HepG2 (cell line): ENCODE measurements around the gene TMEM106B. TPM values are rescaled to one million over a fixed set of nuclear protein-coding genes. Genes with fewer than 3 reads are reported as not detected.
A peak's percentile ranks its signal among the peaks of the same experiment; 100 is the strongest.

Experiments
- ATAC-seq: fragments of 200-7000 bp; cut with Tn5 transposase; 3 replicates; pipeline ENCODE4 v1.9.1; 2020; ENCODE audit warnings: mild to moderate bottlenecking, moderate library complexity
- Bru-seq: library from RNA; stranded (reverse); fragments of 400-500 nt; gene quantifications from one replicate; lab custom pipeline; 2021; lab: Mats Ljungman, UMichigan
- BruChase-seq, 2 experiments: library from RNA; stranded (reverse); fragments of 400-500 nt; gene quantifications; one replicate each; lab custom pipeline; 2021; lab: Mats Ljungman, UMichigan
- BruUV-seq: library from RNA; stranded (reverse); fragments of 400-500 nt; replicated peaks from 2 replicates; lab custom pipeline; 2021; lab: Mats Ljungman, UMichigan
- CTCF ChIA-PET: fragments of 300-600 bp; formaldehyde crosslinking; extraction: SDS; loops from one replicate; lab custom pipeline; 2021; ENCODE audit warnings: low total read pairs, inconsistent platforms, low intra/inter-chr PET ratio; lab: Yijun Ruan, JAX
- POLR2A ChIA-PET: fragments of 350-600 bp; sonication (Branson Sonifier 250); formaldehyde crosslinking; loops from one replicate; lab custom pipeline; 2020; ENCODE audit warnings: antibody characterized with exemption, inconsistent platforms; lab: Yijun Ruan, JAX
- DNase-seq: peaks from one replicate; pipeline ENCODE4 v3.0.0-alpha.2; 2015; ENCODE audit warnings: low spot score
- FAIRE-seq: peaks from 3 replicates; lab custom pipeline; 2011; peaks lifted over from hg19 to GRCh38; lab: Jason Lieb, UNC
- H2AFZ ChIP-seq: one replicate; pipeline ENCODE4 v1.6.1; 2011; ENCODE audit warnings: low read length, inconsistent platforms
- H3K27ac ChIP-seq: fragments of 300-600 bp; 3 replicates; pipeline ENCODE4 v1.8.0; 2011; ENCODE audit warnings: mixed run types, mild to moderate bottlenecking, mixed read lengths, low read length, inconsistent platforms; ENCODE audit not compliant: insufficient read depth; ENCODE audit errors: extremely low read length
- H3K27me3 ChIP-seq, 2 experiments: fragments of 200-600 bp in 1 of 2; 2 replicates in 1 of 2; 3 replicates in 1 of 2; pipeline versions ENCODE4 v1.6.0 to v1.8.0; 2011; ENCODE audit warnings: low read length in 2 of 2, mild to moderate bottlenecking in 2 of 2, moderate library complexity in 2 of 2, inconsistent platforms in 1 of 2; ENCODE audit not compliant: insufficient read depth in 2 of 2, control insufficient read depth in 1 of 2
- H3K36me3 ChIP-seq, 2 experiments: fragments of 200-600 bp in 1 of 2; replicated peaks in 1 of 2; 2 replicates in 1 of 2; 3 replicates in 1 of 2; pipeline versions ENCODE4 v1.5.1 to v1.8.0; 2011; ENCODE audit warnings: low read length in 2 of 2, inconsistent platforms in 1 of 2; ENCODE audit not compliant: insufficient read depth in 2 of 2, control insufficient read depth in 1 of 2
- H3K4me1 ChIP-seq: 2 replicates; pipeline ENCODE4 v1.5.1; 2012; ENCODE audit warnings: low read length, inconsistent platforms; ENCODE audit not compliant: insufficient read depth
- H3K4me2 ChIP-seq: 2 replicates; pipeline ENCODE4 v1.6.0; 2011; ENCODE audit warnings: low read depth, low read length, inconsistent platforms
- H3K4me3 ChIP-seq, 3 experiments: fragments of 200-600 bp in 1 of 3; sonication (generic), shearing (Covaris generic) in 1 of 3; replicated peaks in 1 of 3; 2 replicates each; pipeline ENCODE4 v1.5.1; 2011 to 2016; ENCODE audit warnings: low read length in 3 of 3, inconsistent platforms in 2 of 3, low read depth in 2 of 3, mild to moderate bottlenecking in 2 of 3, control low read depth in 1 of 3, mixed read lengths in 1 of 3; ENCODE audit not compliant: insufficient read depth in 1 of 3
- H3K79me2 ChIP-seq: one replicate; pipeline ENCODE4 v1.6.1; 2011; ENCODE audit warnings: low read length, inconsistent platforms; ENCODE audit not compliant: insufficient read depth
- H3K9ac ChIP-seq: 2 replicates; pipeline ENCODE4 v1.6.0; 2011; ENCODE audit warnings: mild to moderate bottlenecking, low read depth, low read length, inconsistent platforms; ENCODE audit not compliant: insufficient read depth
- H3K9me3 ChIP-seq: 2 replicates; pipeline ENCODE4 v1.5.1; 2012; ENCODE audit warnings: mild to moderate bottlenecking, low read length
- H4K20me1 ChIP-seq: 2 replicates; pipeline ENCODE4 v1.6.0; 2011; ENCODE audit warnings: inconsistent platforms, mild to moderate bottlenecking, low read length, moderate library complexity; ENCODE audit not compliant: insufficient read depth
- CBFB ChIP-seq: sonication (generic); formaldehyde crosslinking; IDR thresholded peaks from 2 replicates; pipeline ENCODE4 v1.4.0; 2020; ENCODE audit warnings: missing genetic modification reagents
- CEBPB ChIP-seq: IDR thresholded peaks from 2 replicates; pipeline ENCODE4 v1.6.1; 2011; ENCODE audit warnings: low read depth, low read length, improper control_type of control experiment, borderline replicate concordance
- HOXA9 ChIP-seq: sonication (generic); formaldehyde crosslinking; IDR thresholded peaks from 2 replicates; pipeline ENCODE4 v1.8.1; 2022; ENCODE audit warnings: missing genetic modification reagents, mild to moderate bottlenecking, moderate library complexity, borderline replicate concordance
- RELA ChIP-seq: sonication (generic); formaldehyde crosslinking; IDR thresholded peaks from 2 replicates; pipeline ENCODE4 v1.4.0; 2020; ENCODE audit warnings: missing genetic modification reagents
- SMARCE1 ChIP-seq: fragments of 450-650 bp; IDR thresholded peaks from 2 replicates; pipeline ENCODE4 v1.6.1; 2017; ENCODE audit warnings: borderline replicate concordance
- TERF1 ChIP-seq: sonication (generic); formaldehyde crosslinking; IDR thresholded peaks from 2 replicates; pipeline ENCODE4 v1.8.0; 2022; ENCODE audit warnings: mild to moderate bottlenecking, missing genetic modification reagents, moderate library complexity
- ZKSCAN8 ChIP-seq: IDR thresholded peaks from 2 replicates; pipeline ENCODE4 v1.6.1; 2016; ENCODE audit warnings: borderline replicate concordance, missing genetic modification reagents, missing compliant biosample characterization
- ZNF225 ChIP-seq: sonication (generic); formaldehyde crosslinking; IDR thresholded peaks from 2 replicates; pipeline ENCODE4 v1.4.0; 2020; ENCODE audit warnings: mild to moderate bottlenecking, missing genetic modification reagents
- ZNF282 ChIP-seq: fragments of 450-650 bp; IDR thresholded peaks from 2 replicates; pipeline ENCODE4 v1.6.1; 2018; ENCODE audit not compliant: partially characterized antibody
- ZNF552 ChIP-seq: sonication (generic); formaldehyde crosslinking; IDR thresholded peaks from 2 replicates; pipeline ENCODE4 v1.9.0; 2022; ENCODE audit warnings: missing genetic modification reagents, mild to moderate bottlenecking, borderline replicate concordance
- ZNF674 ChIP-seq: sonication (generic); formaldehyde crosslinking; IDR thresholded peaks from 2 replicates; pipeline ENCODE4 v1.5.0; 2020; ENCODE audit warnings: low read depth, mild to moderate bottlenecking, missing genetic modification reagents
- ZNF703 ChIP-seq: sonication (generic); formaldehyde crosslinking; IDR thresholded peaks from 2 replicates; pipeline ENCODE4 v1.5.1; 2020; ENCODE audit warnings: missing genetic modification reagents, mild to moderate bottlenecking, moderate library complexity, borderline replicate concordance
- ZNF713 ChIP-seq: sonication (generic); formaldehyde crosslinking; IDR thresholded peaks from 2 replicates; pipeline ENCODE4 v1.4.0; 2020; ENCODE audit warnings: mild to moderate bottlenecking, missing genetic modification reagents
- ZNF724P ChIP-seq: sonication (generic); formaldehyde crosslinking; IDR thresholded peaks from 2 replicates; pipeline ENCODE4 v1.8.0; 2022; ENCODE audit warnings: missing genetic modification reagents, borderline replicate concordance
- ZNF839 ChIP-seq: sonication (generic); formaldehyde crosslinking; IDR thresholded peaks from 2 replicates; pipeline ENCODE4 v1.4.0; 2020; ENCODE audit warnings: missing genetic modification reagents, mild to moderate bottlenecking, borderline replicate concordance
- WGBS: methylation state at CpG from one replicate; pipeline ENCODE4 v1.1.6; 2017; ENCODE audit warnings: low lambda C conversion rate; 5-methylcytosine and 5-hydroxymethylcytosine counted together
- in situ Hi-C: cut with HindIII; loops from 2 replicates; pipeline ENCODE4 v1.10.0; 2017; ENCODE audit warnings: low pct_unique_long_range_greater_than_20kb; ENCODE audit not compliant: extremely low pct_ligation_motif_present
- intact Hi-C: fragments of 100-400 bp; cut with micrococcal nuclease; formaldehyde crosslinking; loops from one replicate; pipeline ENCODE4 v1.10.0; 2022; ENCODE audit not compliant: unreplicated experiment
- long read RNA-seq, 2 experiments: library from RNA in 1 of 2; library from polyadenylated mRNA in 1 of 2; stranded (forward) in 1 of 2; unstranded in 1 of 2; transcript quantifications; one replicate each; pipeline ENCODE4 v2.0.0, GENCODE V29; 2019 to 2022
- polyA minus RNA-seq, 3 experiments: library from RNA; depleted of rRNA, polyadenylated mRNA; stranded (reverse); fragments of >200 nt; gene quantifications; 2 replicates each; pipeline ENCODE4 v1.2.3, GENCODE V29; 2011; ENCODE audit warnings: low replicate concordance in 1 of 3
- polyA plus RNA-seq, 8 experiments: library from polyadenylated mRNA; depleted of rRNA in 3 of 8; stranded (reverse) in 7 of 8; unstranded in 1 of 8; fragments of >200 nt; fragmentation: Illumina TruSeq in 4 of 8; extraction: Trizol in 4 of 8; gene quantifications; 2 replicates each; pipeline versions ENCODE4 v1.2.1 to v1.2.3, GENCODE V29; 2011 to 2016; ENCODE audit warnings: low read depth in 4 of 8, missing spikeins in 1 of 8, mixed read lengths in 1 of 8; ENCODE audit not compliant: insufficient read depth in 1 of 8
- total RNA-seq, 5 experiments: library from RNA; depleted of rRNA; stranded (reverse); fragments of >200 nt; fragmentation: Illumina TruSeq; extraction: Trizol; gene quantifications; 2 replicates each; pipeline ENCODE4 v1.2.3, GENCODE V29; 2016; ENCODE audit warnings: low read depth in 1 of 5
- TF ChIP-seq, protein P1 (sequence below): sonication (generic); formaldehyde crosslinking; IDR thresholded peaks from 2 replicates; pipeline ENCODE4 v1.9.0; 2021; ENCODE audit warnings: missing genetic modification reagents, mild to moderate bottlenecking, borderline replicate concordance

TMEM106B gene
- total RNA-seq (2016; rRNA removed; fragmentation: Illumina TruSeq; extraction: Trizol) (23.4 and 25.1 TPM in 2 replicates), polyA plus RNA-seq (2011; rRNA removed) (16.8 and 17.7 TPM in 2 replicates), polyA minus RNA-seq (2011; rRNA and poly(A)+ RNA removed; ENCODE audit: low replicate concordance) (6.9 and 7.6 TPM in 2 replicates), Bru-seq, nascent RNA (percentile 81 among the genes with signal in this experiment), BruChase-seq, experiment 1, labeled RNA remaining after a 6-hour chase (percentile 83 among the genes with signal in this experiment), BruChase-seq, experiment 2, labeled RNA remaining after a 2-hour chase (percentile 75 among the genes with signal in this experiment)
- total RNA-seq (2016; cell fraction: cytosol; rRNA removed; fragmentation: Illumina TruSeq; extraction: Trizol; ENCODE audit: low read depth), result 3.8 and 6.2 TPM in 2 replicates
- 18.5 and 22.2 TPM in 2 replicates for total RNA-seq (2016; cell fraction: insoluble cytoplasmic fraction; rRNA removed; fragmentation: Illumina TruSeq; extraction: Trizol)
- total RNA-seq (2016; cell fraction: membrane; rRNA removed; fragmentation: Illumina TruSeq; extraction: Trizol), result 11.9 and 12.5 TPM in 2 replicates
- 29.5 and 37.2 TPM in 2 replicates for total RNA-seq (2016; cell fraction: nucleus; rRNA removed; fragmentation: Illumina TruSeq; extraction: Trizol)
- 8.2 and 15.0 TPM in 2 replicates for polyA plus RNA-seq (2011; cell fraction: cytosol; rRNA removed)
- 3.3 and 6.7 TPM in 2 replicates for polyA plus RNA-seq (2011; cell fraction: nucleus; rRNA removed)
- 22.8 and 23.5 TPM in 2 replicates for polyA plus RNA-seq (2012)
- 2.4 and 3.9 TPM in 2 replicates for polyA plus RNA-seq (2016; cell fraction: cytosol; fragmentation: Illumina TruSeq; extraction: Trizol; ENCODE audit: low read depth)
- 14.7 and 17.8 TPM in 2 replicates for polyA plus RNA-seq (2016; cell fraction: insoluble cytoplasmic fraction; fragmentation: Illumina TruSeq; extraction: Trizol; ENCODE audit: low read depth)
- 4.8 and 5.6 TPM in 2 replicates for polyA plus RNA-seq (2016; cell fraction: membrane; fragmentation: Illumina TruSeq; extraction: Trizol; ENCODE audit: low read depth)
- 24.5 and 24.8 TPM in 2 replicates for polyA plus RNA-seq (2016; cell fraction: nucleus; fragmentation: Illumina TruSeq; extraction: Trizol; ENCODE audit: insufficient read depth, low read depth)
- polyA minus RNA-seq (2011; cell fraction: cytosol; rRNA and poly(A)+ RNA removed), result 19.3 and 25.8 TPM in 2 replicates
- polyA minus RNA-seq (2011; cell fraction: nucleus; rRNA and poly(A)+ RNA removed), result 23.4 and 29.3 TPM in 2 replicates
- long read RNA-seq, experiment 1, transcript TMEM106B-202 (8 exons, 2,126 nt), result major isoform, 15 of 23 reads
- long read RNA-seq, experiment 1, partial matches to known transcripts, result 1 of 23 reads
- long read RNA-seq, experiment 1, other reads (novel, unspliced or antisense), result 6 of 23 reads
- long read RNA-seq, experiment 2, partial matches to known transcripts, result 10 of 29 reads
- long read RNA-seq, experiment 2, other reads (novel, unspliced or antisense), result 17 of 29 reads

DNA sequence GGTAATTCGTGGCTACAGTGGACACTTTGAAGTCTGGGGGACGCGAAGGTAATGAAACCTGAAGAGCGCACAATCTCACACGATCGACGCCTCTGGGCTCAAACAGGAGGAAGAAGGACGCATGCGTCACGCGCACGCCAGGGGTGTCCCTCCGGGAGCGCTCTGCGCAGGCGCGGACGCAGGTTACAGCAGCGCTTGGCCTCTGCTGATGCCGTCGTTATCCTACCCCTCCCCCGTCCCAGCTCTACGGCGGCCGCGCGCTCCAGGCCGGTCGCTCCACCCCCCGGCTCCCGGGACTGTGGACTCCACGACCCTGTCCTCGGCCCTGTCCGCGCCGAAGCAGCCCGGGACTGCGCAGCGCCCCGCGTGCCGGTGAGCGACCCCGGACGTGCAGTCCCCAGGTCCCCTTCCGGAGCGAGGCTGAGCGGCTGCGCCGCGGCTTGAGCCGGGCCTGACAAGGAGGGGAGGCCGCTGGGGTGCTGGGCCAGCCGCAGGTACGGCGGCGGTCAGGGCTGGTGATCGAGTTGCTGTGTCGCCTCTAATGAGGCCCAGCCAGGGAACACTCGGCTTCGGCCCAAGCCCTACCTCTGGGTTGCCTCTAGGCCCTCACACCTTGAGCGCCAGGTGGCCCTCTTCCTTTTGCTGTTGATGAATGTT lies at the start of gene TMEM106B:
TMEM106B (plus strand) TSS at position 241 of the 657 bp plus-strand sequence. CDS start 3,517 bp downstream, outside the sequence.
- peak within 1 kb of the TSS; percentile 97 for H3K27ac ChIP-seq
- H2AFZ ChIP-seq, result peak within 1 kb of the TSS; percentile 93
- H3K4me1 ChIP-seq, result peaks cover 24% of the 10 kb centered on the region
- in situ Hi-C loops, result no loop called here
- POLR2A ChIA-PET, result interaction anchor here (0.7 to 2.5 kb wide), 9 partner anchors 9 to 476 kb away, joined by 3 to 29 read pairs (median 3); partner anchors contain the start of gene ARL4A
- H4K20me1 ChIP-seq, result no peaks in the 10 kb centered on the region
- CTCF ChIA-PET, result interaction anchor here (1.3 kb wide), 1 partner anchor 33 kb away, joined by 5 read pairs; no protein-coding TSS in a partner anchor
- peak within 1 kb of the TSS; percentile 94 for H3K4me2 ChIP-seq
- H3K9me3 ChIP-seq, result no peaks in the 10 kb centered on the region
- intact Hi-C loops, result loop anchor here (1.0 to 5.0 kb wide), 4 partner anchors 12 to 56 kb away; no protein-coding TSS in a partner anchor
- H3K27me3 ChIP-seq, result no peaks in the 10 kb centered on the region; a peak in 1 of 5 replicates
- no peaks in the 10 kb centered on the region; a peak in 2 of 5 replicates for H3K36me3 ChIP-seq
- BruUV-seq, result no TSS peak
- peak; percentile 97 for ATAC-seq
- peak; percentile 92 for DNase-seq
- FAIRE-seq, result peak; percentile 85
- H3K9ac ChIP-seq, result peak within 1 kb of the TSS; percentile 94
- no peaks in the 10 kb centered on the region for H3K79me2 ChIP-seq
- WGBS, result 4% methylated on average over 12 of the region's 62 CpGs
- peak within 1 kb of the TSS; percentile 66 to 77 (median 68) for H3K4me3 ChIP-seq
- peak; percentile 97 for TF ChIP-seq ZNF703 (CRISPR knock-in tag)
- no peak for TF ChIP-seq RELA (CRISPR knock-in tag)
- peak; percentile 82; the same call in 1 of the 2 replicates for TF ChIP-seq TERF1 (CRISPR knock-in tag)
- TF ChIP-seq ZNF713 (CRISPR knock-in tag), result no peak; the same call in 1 of the 2 replicates
- no peak for TF ChIP-seq CEBPB
- TF ChIP-seq ZNF839 (CRISPR knock-in tag), result peak; percentile 98
- peak; percentile 99 for TF ChIP-seq ZNF225 (CRISPR knock-in tag)
- no peak for TF ChIP-seq SMARCE1
- TF ChIP-seq ZNF724P, result peak; percentile 99
- no peak; the same call in 1 of the 2 replicates for TF ChIP-seq ZNF674 (CRISPR knock-in tag)
- TF ChIP-seq HOXA9 (CRISPR knock-in tag), result peak; percentile 98
- TF ChIP-seq, protein P1, sequence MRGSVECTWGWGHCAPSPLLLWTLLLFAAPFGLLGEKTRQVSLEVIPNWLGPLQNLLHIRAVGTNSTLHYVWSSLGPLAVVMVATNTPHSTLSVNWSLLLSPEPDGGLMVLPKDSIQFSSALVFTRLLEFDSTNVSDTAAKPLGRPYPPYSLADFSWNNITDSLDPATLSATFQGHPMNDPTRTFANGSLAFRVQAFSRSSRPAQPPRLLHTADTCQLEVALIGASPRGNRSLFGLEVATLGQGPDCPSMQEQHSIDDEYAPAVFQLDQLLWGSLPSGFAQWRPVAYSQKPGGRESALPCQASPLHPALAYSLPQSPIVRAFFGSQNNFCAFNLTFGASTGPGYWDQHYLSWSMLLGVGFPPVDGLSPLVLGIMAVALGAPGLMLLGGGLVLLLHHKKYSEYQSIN, result no peak; the same call in 1 of the 2 replicates
- peak; percentile 89; the same call in 1 of the 2 replicates for TF ChIP-seq CBFB
- TF ChIP-seq ZKSCAN8 (CRISPR knock-in tag), result peak; percentile 83; the same call in 1 of the 2 replicates
- TF ChIP-seq ZNF552 (CRISPR knock-in tag), result peak; percentile 99
- no peak for TF ChIP-seq ZNF282
